ENCODE results near the gene TNFRSF6B. TPM values are rescaled to one million over a fixed set of nuclear protein-coding genes. Genes with fewer than 3 reads are reported as not detected.

Gene TNFRSF6B
- total RNA-seq, 1 donor from 2014 or later, result 2.3 TPM

GRCh38 chr20:63685269-63686026, 11.0 kb upstream of the TNFRSF6B start:
- DNase-seq (ENCODE audit: extremely low spot score, unreplicated experiment), result no peak
- no peak for TF ChIP-seq CTCF (IDR thresholded peaks at IDR 0.05)
- Mint-ChIP-seq H3K9me3 (ENCODE audit: unreplicated experiment) (no peaks in the 10 kb centered on the region), H3K36me3 (ENCODE audit: unreplicated experiment) (no peaks in the 10 kb centered on the region), H3K4me1 (ENCODE audit: unreplicated experiment) (peaks cover 47% of the 10 kb centered on the region), H3K27me3 (ENCODE audit: unreplicated experiment) (no peaks in the 10 kb centered on the region), H3K27ac (ENCODE audit: unreplicated experiment) (peak overlapping the region; percentile 47), H3K4me3 (ENCODE audit: unreplicated experiment) (no peak overlapping the region)

GRCh38 chr20:63686094-63686491, 10.4 kb upstream of the TNFRSF6B start:
- no peak overlapping the region for H3K4me3 Mint-ChIP-seq (ENCODE audit: unreplicated experiment)
- TF ChIP-seq CTCF (IDR thresholded peaks at IDR 0.05), result no peak
- H3K36me3 Mint-ChIP-seq (ENCODE audit: unreplicated experiment), result no peaks in the 10 kb centered on the region
- H3K9me3 Mint-ChIP-seq (ENCODE audit: unreplicated experiment), result no peaks in the 10 kb centered on the region
- no peak for DNase-seq (ENCODE audit: extremely low spot score, unreplicated experiment)
- peak overlapping the region; percentile 90 for H3K27ac Mint-ChIP-seq (ENCODE audit: unreplicated experiment)
- peaks cover 48% of the 10 kb centered on the region for H3K4me1 Mint-ChIP-seq (ENCODE audit: unreplicated experiment)
- H3K27me3 Mint-ChIP-seq (ENCODE audit: unreplicated experiment), result no peaks in the 10 kb centered on the region

- Mint-ChIP-seq H3K36me3 (ENCODE audit: unreplicated experiment) (no peaks in the 10 kb centered on the region), H3K27ac (ENCODE audit: unreplicated experiment) (peak overlapping the region; percentile 90), H3K27me3 (ENCODE audit: unreplicated experiment) (no peaks in the 10 kb centered on the region), H3K4me1 (ENCODE audit: unreplicated experiment) (peaks cover 53% of the 10 kb centered on the region), H3K4me3 (ENCODE audit: unreplicated experiment) (peak overlapping the region; percentile 22), H3K9me3 (ENCODE audit: unreplicated experiment) (no peaks in the 10 kb centered on the region)
- TF ChIP-seq CTCF (IDR thresholded peaks at IDR 0.05), result no peak
- no peak for DNase-seq (ENCODE audit: extremely low spot score, unreplicated experiment)
Measured at GRCh38 chr20:63686492-63687321, 9.7 kb upstream of the TNFRSF6B start.

- H3K27ac Mint-ChIP-seq (ENCODE audit: unreplicated experiment), result no peak overlapping the region
- H3K36me3 Mint-ChIP-seq (ENCODE audit: unreplicated experiment), result no peaks in the 10 kb centered on the region
- peaks cover 53% of the 10 kb centered on the region for H3K4me1 Mint-ChIP-seq (ENCODE audit: unreplicated experiment)
- TF ChIP-seq CTCF (IDR thresholded peaks at IDR 0.05), result no peak
- DNase-seq (ENCODE audit: extremely low spot score, unreplicated experiment), result no peak
- no peak overlapping the region for H3K4me3 Mint-ChIP-seq (ENCODE audit: unreplicated experiment)
- H3K9me3 Mint-ChIP-seq (ENCODE audit: unreplicated experiment), result no peaks in the 10 kb centered on the region
- no peaks in the 10 kb centered on the region for H3K27me3 Mint-ChIP-seq (ENCODE audit: unreplicated experiment)
Measured at GRCh38 chr20:63687419-63688178, 8.9 kb upstream of the TNFRSF6B start.
